ENCODE results near the gene ZNF397. TPM values are rescaled to one million over a fixed set of nuclear protein-coding genes. Genes with fewer than 3 reads are reported as not detected.

The ZNF397 gene
- total and polyA plus RNA-seq, 2 of the 13 experiments (the other 11 are each of a cell fraction or from before 2014, with no cell fraction given): 4.7 to 9.4 TPM

DNA sequence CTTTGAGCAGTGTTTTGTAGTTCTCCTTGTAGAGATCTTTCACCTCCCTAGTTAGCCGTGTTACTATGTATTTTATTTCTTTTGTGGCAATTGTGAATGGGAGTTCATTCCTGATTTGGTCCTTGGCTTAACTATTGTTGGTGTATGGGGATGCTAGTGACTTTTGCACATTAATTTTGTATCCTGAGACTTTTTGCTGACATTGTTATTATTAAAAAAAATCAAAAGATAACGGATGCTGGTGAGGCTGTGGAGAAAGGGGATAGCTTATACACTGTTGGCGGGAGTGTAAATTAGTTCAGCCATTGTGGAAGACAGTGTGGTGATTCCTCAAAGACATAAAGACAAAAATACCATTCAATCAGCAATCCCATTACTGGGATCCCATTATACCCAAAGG lies 17.0 kb upstream of the ZNF397 start:
- Histone ChIP-seq H3K9ac (ENCODE audit: insufficient read depth, low read depth, low read length) (no peak overlapping the region), H3K27me3 (ENCODE audit: control insufficient read depth in 1 of 2, insufficient read depth in 2 of 2, low read length in 2 of 2) (peaks cover 0 to 5% of the 10 kb centered on the region in 2 experiments; a peak in 1 of 5 replicates), H3K79me2 (ENCODE audit: insufficient read depth, low read length) (no peaks in the 10 kb centered on the region), H3K4me1 (ENCODE audit: insufficient read depth, low read length) (no peaks in the 10 kb centered on the region), H2AFZ (ENCODE audit: low read length) (no peak overlapping the region), H3K9me3 (ENCODE audit: low read length) (no peaks in the 10 kb centered on the region), H3K4me2 (ENCODE audit: low read depth, low read length) (no peak overlapping the region), H3K36me3 (replicated peaks in 1 of 2; ENCODE audit: control insufficient read depth in 1 of 2, insufficient read depth in 2 of 2, low read length in 2 of 2) (no peaks in the 10 kb centered on the region), H3K27ac (ENCODE audit: extremely low read length, insufficient read depth, low read length) (no peak overlapping the region), H3K4me3 (replicated peaks in 1 of 3; ENCODE audit: insufficient read depth in 1 of 3, low read depth in 2 of 3, low read length in 3 of 3) (no peak overlapping the region), H4K20me1 (ENCODE audit: insufficient read depth, low read length) (no peaks in the 10 kb centered on the region)
- intact Hi-C loops (cut with micrococcal nuclease; ENCODE audit: unreplicated experiment) (no loop called here), in situ Hi-C loops (cut with HindIII; ENCODE audit: extremely low pct_ligation_motif_present, low pct_unique_long_range_greater_than_20kb) (no loop called here)
- POLR2A ChIA-PET: no interaction called here
- no peak for TF ChIP-seq ZNF256 (CRISPR knock-in tag; conservative IDR thresholded peaks at IDR 0.05)
- TF ChIP-seq MAFF (IDR thresholded peaks at IDR 0.05; ENCODE audit: low read depth, low read length): peak; percentile 52; the same call in 1 of the 2 replicates
- peak in 1 of 2 experiments; percentile 68; a peak in 3 of 4 replicates for TF ChIP-seq MAFK (conservative IDR thresholded peaks at IDR 0.05 in 1 of 2, IDR thresholded peaks at IDR 0.05 in 1 of 2; ENCODE audit: low read length in 2 of 2)
- BruUV-seq (replicated peaks): no TSS peak
- FAIRE-seq (no peak), DNase-seq (ENCODE audit: low spot score) (no peak), ATAC-seq (no peak)
- CTCF ChIA-PET (ENCODE audit: low intra/inter-chr PET ratio, low total read pairs): no interaction called here
- 12% methylated on average over 3 of the region's 3 CpGs for WGBS (ENCODE audit: low lambda C conversion rate)

- DNase-seq (ENCODE audit: low spot score) (no peak), ATAC-seq (no peak), FAIRE-seq (no peak)
- ChIA-PET CTCF (ENCODE audit: low intra/inter-chr PET ratio, low total read pairs) (no interaction called here), POLR2A (no interaction called here)
- Histone ChIP-seq H4K20me1 (ENCODE audit: insufficient read depth, low read length) (no peaks in the 10 kb centered on the region), H3K27ac (ENCODE audit: extremely low read length, insufficient read depth, low read length) (no peak overlapping the region), H3K4me1 (ENCODE audit: insufficient read depth, low read length) (no peaks in the 10 kb centered on the region), H3K79me2 (ENCODE audit: insufficient read depth, low read length) (no peaks in the 10 kb centered on the region), H3K4me2 (ENCODE audit: low read depth, low read length) (no peak overlapping the region), H3K36me3 (replicated peaks in 1 of 2; ENCODE audit: control insufficient read depth in 1 of 2, insufficient read depth in 2 of 2, low read length in 2 of 2) (no peaks in the 10 kb centered on the region), H2AFZ (ENCODE audit: low read length) (no peak overlapping the region), H3K9ac (ENCODE audit: insufficient read depth, low read depth, low read length) (no peak overlapping the region), H3K4me3 (replicated peaks in 1 of 3; ENCODE audit: insufficient read depth in 1 of 3, low read depth in 2 of 3, low read length in 3 of 3) (no peak overlapping the region), H3K27me3 (ENCODE audit: control insufficient read depth in 1 of 2, insufficient read depth in 2 of 2, low read length in 2 of 2) (no peaks in the 10 kb centered on the region), H3K9me3 (ENCODE audit: low read length) (no peaks in the 10 kb centered on the region)
- TF ChIP-seq ZNF335 (CRISPR knock-in tag; IDR thresholded peaks at IDR 0.05): no peak
- no peak for TF ChIP-seq MATR3 (CRISPR knock-in tag; IDR thresholded peaks at IDR 0.05)
- TF ChIP-seq ZNF317 (CRISPR knock-in tag; IDR thresholded peaks at IDR 0.05): no peak
- TF ChIP-seq ATF6 (CRISPR knock-in tag; conservative IDR thresholded peaks at IDR 0.05): no peak
- in situ Hi-C loops (cut with HindIII; ENCODE audit: extremely low pct_ligation_motif_present, low pct_unique_long_range_greater_than_20kb): no loop called here
- BruUV-seq (replicated peaks): no TSS peak
- intact Hi-C loops (cut with micrococcal nuclease; ENCODE audit: unreplicated experiment): no loop called here
- 0% methylated on average over 1 of the region's 1 CpG for WGBS (ENCODE audit: low lambda C conversion rate)
Observed at GRCh38 chr18:35227254-35227653, 13.6 kb upstream of the ZNF397 start.

All from HepG2 (cell line).